Measurements from ENCODE around the gene KRTAP4-4. TPM values are rescaled to one million over a fixed set of nuclear protein-coding genes. Genes with fewer than 3 reads are reported as not detected.

Gene KRTAP4-4
- total and polyA plus RNA-seq, 10 of the 15 experiments (the other 5 are each of a cell fraction or from before 2014, with no cell fraction given), result not detected

DNA sequence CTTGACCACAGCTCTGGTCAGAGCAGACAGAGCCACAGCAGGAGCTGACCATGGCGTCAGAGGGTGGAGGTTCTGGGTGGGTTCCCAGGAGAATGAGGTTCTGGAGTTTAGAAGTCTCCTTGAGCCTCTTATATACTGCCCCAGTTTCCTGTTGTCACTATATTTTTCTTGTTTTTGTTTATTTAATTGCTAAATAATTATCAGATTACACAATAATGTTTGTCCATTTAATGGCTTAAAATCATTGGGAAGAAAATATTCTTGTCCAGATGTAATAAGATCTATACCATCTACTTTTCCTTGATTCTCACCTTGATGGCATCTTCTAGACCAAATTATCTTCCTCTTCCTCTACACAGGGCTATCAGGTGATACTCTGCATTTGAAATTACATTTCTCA is 7.6 kb upstream of the KRTAP4-4 start, which contains the start of gene KRTAP4-3:
Gene KRTAP4-3, minus strand, starts transcription at position 101 of the 400 bp plus-strand sequence. Its CDS starts 49 bp downstream, at position 52.
- Histone ChIP-seq H3K9ac (ENCODE audit: control insufficient read depth, insufficient read depth, low read length) (no peak within 1 kb of the TSS), H3K4me1 (ENCODE audit: control insufficient read depth, insufficient read depth, low read length) (no peaks in the 10 kb centered on the region), H3K27me3 (replicated peaks in 1 of 2; ENCODE audit: control insufficient read depth in 2 of 2, insufficient read depth in 2 of 2, low read length in 1 of 2) (no peaks in the 10 kb centered on the region; a peak in 1 of 4 replicates), H3K27ac (ENCODE audit: control insufficient read depth, insufficient read depth) (no peak within 1 kb of the TSS), H3K79me2 (ENCODE audit: control insufficient read depth, insufficient read depth, low read length) (no peaks in the 10 kb centered on the region), H3K4me3 (no peak within 1 kb of the TSS), H3K36me3 (ENCODE audit: control insufficient read depth in 2 of 2, insufficient read depth in 2 of 2, low read length in 1 of 2) (no peaks in the 10 kb centered on the region), H4K20me1 (ENCODE audit: control insufficient read depth, insufficient read depth) (no peaks in the 10 kb centered on the region), H3K9me3 (replicated peaks; ENCODE audit: control insufficient read depth, insufficient read depth, low read length) (no peaks in the 10 kb centered on the region), H3K4me2 (ENCODE audit: control insufficient read depth, insufficient read depth) (no peak within 1 kb of the TSS), H2AFZ (ENCODE audit: control insufficient read depth, low read depth, low read length) (no peak within 1 kb of the TSS)
- in situ Hi-C loops (cut with MboI), result no loop called here
- BruUV-seq (replicated peaks), result no TSS peak
- DNase-seq (ENCODE audit: low read depth, low spot score), result no peak
- WGBS (ENCODE audit: insufficient coverage, insufficient replicate concordance, low lambda C conversion rate, missing lambda C conversion rate), result 0% methylated on average over 1 of the region's 1 CpG
- ATAC-seq, result no peak
- ChIA-PET RAD21 (ENCODE audit: unreplicated experiment) (no interaction called here), CTCF (no interaction called here), POLR2A (no interaction called here), SMC1A (ENCODE audit: uncharacterized antibody, unreplicated experiment) (no interaction called here)
- FAIRE-seq, result no peak
- intact Hi-C loops (cut with micrococcal nuclease; ENCODE audit: unreplicated experiment), result no loop called here
- TF ChIP-seq, protein P1, sequence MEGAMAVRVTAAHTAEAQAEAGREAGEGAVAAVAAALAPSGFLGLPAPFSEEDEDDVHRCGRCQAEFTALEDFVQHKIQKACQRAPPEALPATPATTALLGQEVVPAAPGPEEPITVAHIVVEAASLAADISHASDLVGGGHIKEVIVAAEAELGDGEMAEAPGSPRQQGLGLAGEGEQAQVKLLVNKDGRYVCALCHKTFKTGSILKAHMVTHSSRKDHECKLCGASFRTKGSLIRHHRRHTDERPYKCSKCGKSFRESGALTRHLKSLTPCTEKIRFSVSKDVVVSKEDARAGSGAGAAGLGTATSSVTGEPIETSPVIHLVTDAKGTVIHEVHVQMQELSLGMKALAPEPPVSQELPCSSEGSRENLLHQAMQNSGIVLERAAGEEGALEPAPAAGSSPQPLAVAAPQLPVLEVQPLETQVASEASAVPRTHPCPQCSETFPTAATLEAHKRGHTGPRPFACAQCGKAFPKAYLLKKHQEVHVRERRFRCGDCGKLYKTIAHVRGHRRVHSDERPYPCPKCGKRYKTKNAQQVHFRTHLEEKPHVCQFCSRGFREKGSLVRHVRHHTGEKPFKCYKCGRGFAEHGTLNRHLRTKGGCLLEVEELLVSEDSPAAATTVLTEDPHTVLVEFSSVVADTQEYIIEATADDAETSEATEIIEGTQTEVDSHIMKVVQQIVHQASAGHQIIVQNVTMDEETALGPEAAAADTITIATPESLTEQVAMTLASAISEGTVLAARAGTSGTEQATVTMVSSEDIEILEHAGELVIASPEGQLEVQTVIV (IDR thresholded peaks at IDR 0.05; ENCODE audit: borderline replicate concordance, partially characterized antibody), result no peak
- TF ChIP-seq KLF5 (IDR thresholded peaks at IDR 0.05; ENCODE audit: partially characterized antibody) (no peak), HDAC2 (IDR thresholded peaks at IDR 0.05) (no peak), EP300 (IDR thresholded peaks at IDR 0.05; ENCODE audit: borderline replicate concordance in 1 of 2, control insufficient read depth in 1 of 2, low read depth in 2 of 2, low read length in 2 of 2) (no peak), BCL11A (IDR thresholded peaks at IDR 0.05; ENCODE audit: low read depth, low read length) (no peak), IRF4 (IDR thresholded peaks at IDR 0.05; ENCODE audit: low read depth, low read length) (no peak)
- TF ChIP-seq, protein P2, sequence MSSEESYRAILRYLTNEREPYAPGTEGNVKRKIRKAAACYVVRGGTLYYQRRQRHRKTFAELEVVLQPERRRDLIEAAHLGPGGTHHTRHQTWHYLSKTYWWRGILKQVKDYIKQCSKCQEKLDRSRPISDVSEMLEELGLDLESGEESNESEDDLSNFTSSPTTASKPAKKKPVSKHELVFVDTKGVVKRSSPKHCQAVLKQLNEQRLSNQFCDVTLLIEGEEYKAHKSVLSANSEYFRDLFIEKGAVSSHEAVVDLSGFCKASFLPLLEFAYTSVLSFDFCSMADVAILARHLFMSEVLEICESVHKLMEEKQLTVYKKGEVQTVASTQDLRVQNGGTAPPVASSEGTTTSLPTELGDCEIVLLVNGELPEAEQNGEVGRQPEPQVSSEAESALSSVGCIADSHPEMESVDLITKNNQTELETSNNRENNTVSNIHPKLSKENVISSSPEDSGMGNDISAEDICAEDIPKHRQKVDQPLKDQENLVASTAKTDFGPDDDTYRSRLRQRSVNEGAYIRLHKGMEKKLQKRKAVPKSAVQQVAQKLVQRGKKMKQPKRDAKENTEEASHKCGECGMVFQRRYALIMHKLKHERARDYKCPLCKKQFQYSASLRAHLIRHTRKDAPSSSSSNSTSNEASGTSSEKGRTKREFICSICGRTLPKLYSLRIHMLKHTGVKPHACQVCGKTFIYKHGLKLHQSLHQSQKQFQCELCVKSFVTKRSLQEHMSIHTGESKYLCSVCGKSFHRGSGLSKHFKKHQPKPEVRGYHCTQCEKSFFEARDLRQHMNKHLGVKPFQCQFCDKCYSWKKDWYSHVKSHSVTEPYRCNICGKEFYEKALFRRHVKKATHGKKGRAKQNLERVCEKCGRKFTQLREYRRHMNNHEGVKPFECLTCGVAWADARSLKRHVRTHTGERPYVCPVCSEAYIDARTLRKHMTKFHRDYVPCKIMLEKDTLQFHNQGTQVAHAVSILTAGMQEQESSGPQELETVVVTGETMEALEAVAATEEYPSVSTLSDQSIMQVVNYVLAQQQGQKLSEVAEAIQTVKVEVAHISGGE (CRISPR knock-in tag; IDR thresholded peaks at IDR 0.05), result no peak
